GM19193 (cell line): Measurements from ENCODE around the gene DMD.

Experiments
- POLR2A ChIP-seq: IDR thresholded peaks from 4 replicates; pipeline ENCODE4 v1.6.1; 2011; ENCODE audit not compliant: insufficient read depth, insufficient read length; ENCODE audit errors: extremely low read depth

The DMD gene

GRCh38 chrX:32280921-32281320 is 930.4 kb downstream of the DMD start:
- TF ChIP-seq POLR2A: no peak

GRCh38 chrX:32280489-32280888 is 930.9 kb downstream of the DMD start:
- TF ChIP-seq POLR2A: no peak

- no peak for TF ChIP-seq POLR2A
Observed at GRCh38 chrX:32276153-32276552, 935.2 kb downstream of the DMD start.

- TF ChIP-seq POLR2A: no peak
Observed at GRCh38 chrX:32269866-32270265, 941.5 kb downstream of the DMD start.

- no peak for TF ChIP-seq POLR2A
Observed at GRCh38 chrX:32268207-32268606, 943.1 kb downstream of the DMD start.

GRCh38 chrX:32267796-32268195 is 943.6 kb downstream of the DMD start:
- no peak for TF ChIP-seq POLR2A

- no peak for TF ChIP-seq POLR2A
Observed at GRCh38 chrX:32195611-32196010, 1015.7 kb downstream of the DMD start.

- no peak for TF ChIP-seq POLR2A
Observed at GRCh38 chrX:32191316-32191715, 1020.0 kb downstream of the DMD start.

- no peak for TF ChIP-seq POLR2A
Observed at GRCh38 chrX:32185160-32185559, 1026.2 kb downstream of the DMD start.

GRCh38 chrX:32183066-32183465 is 1028.3 kb downstream of the DMD start:
- no peak for TF ChIP-seq POLR2A

GRCh38 chrX:32176510-32176909 is 1034.8 kb downstream of the DMD start:
- TF ChIP-seq POLR2A: no peak

- TF ChIP-seq POLR2A: no peak
Observed at GRCh38 chrX:32170481-32170880, 1040.9 kb downstream of the DMD start.

GRCh38 chrX:32155044-32155638 is 1056.2 kb downstream of the DMD start:
- TF ChIP-seq POLR2A: no peak

- no peak for TF ChIP-seq POLR2A
Observed at GRCh38 chrX:32153585-32153984, 1057.8 kb downstream of the DMD start.

- no peak for TF ChIP-seq POLR2A
Observed at GRCh38 chrX:32150141-32150540, 1061.2 kb downstream of the DMD start.

- no peak for TF ChIP-seq POLR2A
Observed at GRCh38 chrX:32141841-32142240, 1069.5 kb downstream of the DMD start.

- no peak for TF ChIP-seq POLR2A
Observed at GRCh38 chrX:32139476-32139875, 1071.9 kb downstream of the DMD start.
